ENCODE results near the gene CRTAC1.
A peak's percentile ranks its signal among the peaks of the same experiment; 100 is the strongest.

Gene CRTAC1, protein sequence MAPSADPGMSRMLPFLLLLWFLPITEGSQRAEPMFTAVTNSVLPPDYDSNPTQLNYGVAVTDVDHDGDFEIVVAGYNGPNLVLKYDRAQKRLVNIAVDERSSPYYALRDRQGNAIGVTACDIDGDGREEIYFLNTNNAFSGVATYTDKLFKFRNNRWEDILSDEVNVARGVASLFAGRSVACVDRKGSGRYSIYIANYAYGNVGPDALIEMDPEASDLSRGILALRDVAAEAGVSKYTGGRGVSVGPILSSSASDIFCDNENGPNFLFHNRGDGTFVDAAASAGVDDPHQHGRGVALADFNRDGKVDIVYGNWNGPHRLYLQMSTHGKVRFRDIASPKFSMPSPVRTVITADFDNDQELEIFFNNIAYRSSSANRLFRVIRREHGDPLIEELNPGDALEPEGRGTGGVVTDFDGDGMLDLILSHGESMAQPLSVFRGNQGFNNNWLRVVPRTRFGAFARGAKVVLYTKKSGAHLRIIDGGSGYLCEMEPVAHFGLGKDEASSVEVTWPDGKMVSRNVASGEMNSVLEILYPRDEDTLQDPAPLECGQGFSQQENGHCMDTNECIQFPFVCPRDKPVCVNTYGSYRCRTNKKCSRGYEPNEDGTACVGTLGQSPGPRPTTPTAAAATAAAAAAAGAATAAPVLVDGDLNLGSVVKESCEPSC

GRCh38 chr10:98030093-98030821 is at the start of gene CRTAC1:
Gene CRTAC1 (minus strand): TSS chr10:98030621. CDS start chr10:98030472, 149 bp downstream.
- DNase-seq (ENCODE audit: low spot score): peak; percentile 96

GRCh38 chr10:98078774-98079173 is 48.4 kb upstream of the CRTAC1 start:
- DNase-seq (ENCODE audit: low spot score): no peak

DNA sequence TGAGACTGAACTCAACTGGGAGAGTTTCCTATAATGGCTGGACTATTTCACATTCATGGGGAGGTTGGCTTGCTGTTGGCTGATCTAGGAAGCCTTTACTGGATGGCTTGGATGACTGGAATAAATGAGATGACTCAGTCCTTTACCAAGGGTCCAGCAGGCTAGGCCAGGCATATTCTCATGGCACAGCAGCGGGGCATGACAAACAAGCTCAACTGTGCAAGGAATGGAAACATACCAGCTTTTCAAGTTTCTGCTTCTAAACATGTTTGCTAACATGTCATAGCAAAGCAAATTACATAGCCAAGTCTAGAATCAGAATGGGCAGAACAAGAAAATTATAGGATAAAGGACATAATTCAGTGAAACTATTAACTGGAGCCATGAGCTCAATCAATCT is 46.8 kb upstream of the CRTAC1 start:
- DNase-seq (ENCODE audit: low spot score): no peak

DNA sequence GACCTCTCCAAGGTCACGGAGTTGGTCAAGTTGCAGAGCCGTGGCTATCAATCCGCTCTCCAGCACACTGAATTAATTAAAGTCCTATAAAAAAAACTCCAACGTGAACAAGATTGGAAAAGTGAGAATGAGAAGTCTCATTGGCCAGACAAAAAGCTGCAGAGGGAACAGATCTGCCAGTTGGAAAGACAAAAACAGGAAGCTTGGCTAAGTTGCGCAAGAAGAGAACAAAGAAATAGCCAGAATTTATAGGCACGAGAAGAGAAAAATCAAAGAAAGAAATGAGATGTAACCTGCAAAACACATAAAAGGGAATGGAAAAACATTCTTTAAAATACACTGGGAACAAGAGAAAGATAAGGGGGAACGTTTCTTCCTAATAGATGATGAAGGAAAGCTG is 45.7 kb upstream of the CRTAC1 start:
- no peak for DNase-seq (ENCODE audit: low spot score)

DNA sequence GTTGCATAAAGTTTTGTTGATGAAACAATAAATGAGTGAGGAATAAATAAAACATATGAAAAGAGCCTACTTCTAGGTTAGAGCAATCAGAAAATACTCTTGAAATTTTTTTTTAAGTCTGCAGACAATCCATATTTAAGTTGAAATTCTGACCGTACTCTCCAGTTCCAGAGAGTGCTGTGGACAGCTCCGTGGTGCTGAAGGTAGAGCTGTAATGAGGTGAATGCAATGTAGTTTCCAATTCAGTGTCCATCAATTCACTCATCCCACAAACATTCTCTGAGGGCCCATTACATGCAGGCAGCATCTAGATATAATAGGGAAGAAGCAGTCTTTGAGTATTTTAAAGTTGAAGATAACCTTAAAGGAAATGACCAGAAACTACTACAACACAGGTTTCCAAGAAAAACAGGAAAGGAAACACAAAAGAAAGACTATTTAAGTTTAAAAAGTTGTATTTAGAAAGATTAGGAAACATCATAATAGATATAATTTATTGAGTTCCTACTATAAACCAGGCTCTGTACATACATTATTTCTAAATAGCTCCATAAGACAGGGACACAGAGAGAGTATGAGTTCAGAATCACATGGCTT is 44.0 kb upstream of the CRTAC1 start:
- DNase-seq (ENCODE audit: low spot score): peak; percentile 62

GRCh38 chr10:98067165-98067564 is 36.7 kb upstream of the CRTAC1 start:
- peak; percentile 27 for DNase-seq (ENCODE audit: low spot score)

DNA sequence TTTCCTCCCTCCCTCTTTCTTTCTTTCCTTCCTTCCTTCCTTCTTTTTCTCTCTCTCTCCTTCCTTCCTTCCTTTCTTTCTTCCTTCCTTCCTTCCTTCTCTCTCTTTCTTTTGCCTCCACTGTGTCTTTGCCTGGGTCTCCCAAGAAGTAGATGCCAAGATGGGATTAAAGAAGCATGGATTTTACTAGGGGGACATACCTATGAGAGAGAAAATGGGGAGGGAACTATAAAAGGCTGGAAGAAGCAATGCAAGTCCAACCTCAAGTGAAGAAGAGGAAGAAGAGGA is 33.3 kb upstream of the CRTAC1 start:
- no peak for DNase-seq (ENCODE audit: low spot score)

- no peak for DNase-seq (ENCODE audit: low spot score)
Measured at GRCh38 chr10:98062424-98062823, 32.0 kb upstream of the CRTAC1 start.

DNA sequence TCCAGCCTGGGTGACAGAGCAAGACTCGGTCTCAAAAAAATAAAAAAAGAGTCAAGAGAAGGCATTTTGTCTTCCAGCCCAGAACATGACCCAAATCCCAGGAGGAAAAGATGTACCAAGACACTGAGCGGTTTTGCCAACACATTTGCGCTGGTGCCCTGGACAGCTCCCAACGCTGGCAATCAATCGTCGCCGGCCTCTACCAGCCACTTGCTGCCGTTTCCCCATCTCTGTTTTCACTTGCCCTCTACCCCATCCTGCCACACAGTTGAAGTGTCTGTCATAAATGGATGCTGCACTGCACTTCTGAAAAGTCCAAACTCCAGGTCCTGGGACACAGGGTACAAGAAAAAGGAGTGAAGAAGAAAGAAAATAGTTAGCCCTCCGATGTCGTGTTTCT is 29.7 kb upstream of the CRTAC1 start:
- DNase-seq (ENCODE audit: low spot score): no peak

DNA sequence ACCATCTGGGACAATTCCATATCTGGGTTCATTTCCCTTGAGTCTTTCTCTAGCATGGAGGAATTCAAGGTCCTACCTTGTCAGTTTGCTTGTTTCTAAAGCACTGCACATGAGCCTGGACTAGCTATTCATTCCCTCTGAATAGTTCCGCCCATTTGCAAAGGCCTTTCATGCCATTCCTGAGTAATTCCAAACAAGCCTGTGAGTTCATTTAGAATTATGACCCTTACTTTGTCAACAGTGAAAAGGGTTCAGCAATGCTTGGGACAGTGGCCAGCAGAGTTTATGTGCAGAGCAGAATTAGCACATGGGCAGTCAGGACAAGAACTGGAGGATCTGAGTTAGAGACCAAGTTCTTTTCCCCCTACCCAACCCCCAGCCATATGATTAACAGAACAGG is 27.9 kb upstream of the CRTAC1 start:
- DNase-seq (ENCODE audit: low spot score): no peak

DNA sequence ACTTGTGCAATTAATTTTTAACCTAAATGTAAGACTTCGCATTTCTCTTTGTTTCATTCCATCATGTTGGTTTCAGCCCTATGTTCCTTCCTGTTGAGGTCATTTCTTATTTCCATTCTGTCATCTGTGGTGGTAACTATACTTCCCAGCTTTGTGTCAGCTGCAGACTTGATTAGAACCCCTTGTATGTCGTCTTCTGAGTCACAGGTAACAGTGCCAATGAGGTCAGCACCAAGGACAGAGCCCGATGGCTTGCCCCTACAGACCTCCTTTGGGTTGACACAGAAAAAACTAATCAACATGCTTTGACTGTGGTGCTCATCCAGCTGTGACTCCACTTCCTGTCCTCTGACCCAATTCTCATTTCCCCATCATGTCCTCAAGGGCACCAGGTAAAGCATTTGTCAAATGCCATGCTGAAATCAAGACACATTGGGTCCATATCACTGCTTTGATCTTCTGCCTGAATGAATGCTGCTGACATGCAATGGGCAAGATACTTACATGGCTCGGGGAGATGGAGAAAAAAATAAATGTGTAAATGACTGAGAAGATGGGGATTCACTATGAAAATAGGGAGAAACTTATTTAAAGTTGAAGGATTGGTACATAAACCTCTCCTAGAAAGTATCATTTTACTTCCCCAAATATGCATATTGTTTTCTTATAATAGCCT is 25.6 kb upstream of the CRTAC1 start:
- DNase-seq (ENCODE audit: low spot score): peak; percentile 78

GRCh38 chr10:98047009-98047741 is 16.8 kb upstream of the CRTAC1 start:
- no peak for DNase-seq (ENCODE audit: low spot score)

- peak; percentile 84 for DNase-seq (ENCODE audit: low spot score)
Measured at GRCh38 chr10:98045785-98046389, 15.5 kb upstream of the CRTAC1 start.

DNA sequence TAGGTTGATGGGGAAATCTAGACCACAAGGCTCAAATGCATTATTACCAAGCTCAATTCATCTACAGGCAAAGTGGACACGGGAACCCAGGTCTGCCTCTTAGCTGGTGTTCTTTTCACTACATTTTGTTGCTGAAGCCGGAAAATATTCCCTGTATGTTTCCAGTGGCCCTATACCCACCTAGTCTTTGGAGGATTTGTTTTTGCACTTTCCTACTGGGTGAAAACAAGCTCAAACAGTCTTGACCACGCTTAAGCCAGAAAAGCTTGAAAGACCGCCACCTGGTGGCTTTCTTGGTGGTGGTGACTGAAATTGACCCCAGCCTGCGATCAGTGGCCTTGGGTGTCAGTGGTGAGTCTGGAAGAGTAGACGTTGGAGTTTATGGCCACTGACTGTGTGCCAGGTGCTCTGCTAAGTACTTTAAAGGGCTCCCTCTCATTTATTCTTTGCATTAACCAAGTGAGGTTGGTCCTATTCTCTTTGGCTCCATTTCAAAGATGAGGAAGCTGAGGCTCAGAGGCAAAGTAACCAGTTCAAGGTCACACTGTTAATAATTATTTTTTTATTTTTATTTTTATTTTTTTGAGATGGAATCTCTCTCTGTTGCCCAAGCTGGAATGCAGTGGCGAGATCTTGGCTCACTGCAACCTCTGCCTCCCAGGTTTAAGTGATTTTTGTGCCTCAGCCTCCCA is 11.1 kb upstream of the CRTAC1 start:
- peak; percentile 74 for DNase-seq (ENCODE audit: low spot score)

DNA sequence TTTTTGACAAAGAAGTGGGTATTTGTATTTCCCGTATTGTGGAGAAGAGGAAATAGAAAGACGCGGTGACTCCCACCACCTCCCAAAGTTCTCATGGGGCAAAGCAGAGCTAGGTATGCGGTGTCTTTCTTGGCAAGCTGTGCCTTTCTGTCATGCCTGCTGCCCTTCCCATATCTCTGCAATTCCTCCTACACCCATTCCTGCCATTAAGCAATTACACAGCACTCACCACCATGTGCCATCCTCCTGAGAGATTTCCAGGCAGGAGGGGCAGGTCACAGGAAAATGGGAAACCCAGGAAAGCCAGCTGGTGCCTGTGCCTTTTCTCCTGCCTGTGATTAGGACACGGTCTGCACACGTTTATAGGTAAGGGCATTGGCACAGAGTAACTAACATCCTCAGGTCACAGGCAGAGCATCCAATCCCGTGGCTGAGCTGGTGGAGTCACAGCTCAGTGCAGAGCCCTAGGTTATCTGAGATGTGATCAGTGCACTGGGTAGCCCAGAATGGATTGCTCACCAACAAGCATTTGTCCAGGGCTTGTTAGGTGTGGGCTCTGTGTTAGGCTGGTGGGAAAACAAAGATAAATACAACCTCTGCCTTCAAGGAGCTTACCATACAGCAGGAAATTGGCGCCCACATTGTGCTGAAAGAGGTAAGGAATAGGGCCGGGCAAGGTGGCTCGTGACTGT is 9.4 kb upstream of the CRTAC1 start:
- no peak for DNase-seq (ENCODE audit: low spot score)

DNA sequence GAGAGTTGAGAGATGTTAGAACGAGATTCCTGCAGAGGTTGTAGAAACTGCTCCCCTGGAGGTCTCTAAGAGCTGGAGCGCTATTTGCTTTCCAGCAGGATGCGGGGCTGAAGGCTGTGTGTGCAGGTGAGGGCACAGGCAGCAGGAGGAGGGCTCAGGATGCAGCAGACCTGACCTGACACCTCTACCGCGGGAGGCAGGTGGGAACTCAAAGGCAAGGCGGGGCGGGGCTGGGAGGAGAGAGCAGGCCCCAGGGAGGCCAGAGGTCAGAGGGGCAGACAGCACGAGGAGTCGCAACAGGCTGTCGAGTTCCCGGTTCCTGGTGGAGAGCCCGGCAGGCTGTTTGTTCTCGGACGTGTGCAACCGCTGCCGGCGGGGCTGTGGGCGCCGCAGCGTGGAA is 7.9 kb upstream of the CRTAC1 start:
- DNase-seq (ENCODE audit: low spot score): peak; percentile 53

DNA sequence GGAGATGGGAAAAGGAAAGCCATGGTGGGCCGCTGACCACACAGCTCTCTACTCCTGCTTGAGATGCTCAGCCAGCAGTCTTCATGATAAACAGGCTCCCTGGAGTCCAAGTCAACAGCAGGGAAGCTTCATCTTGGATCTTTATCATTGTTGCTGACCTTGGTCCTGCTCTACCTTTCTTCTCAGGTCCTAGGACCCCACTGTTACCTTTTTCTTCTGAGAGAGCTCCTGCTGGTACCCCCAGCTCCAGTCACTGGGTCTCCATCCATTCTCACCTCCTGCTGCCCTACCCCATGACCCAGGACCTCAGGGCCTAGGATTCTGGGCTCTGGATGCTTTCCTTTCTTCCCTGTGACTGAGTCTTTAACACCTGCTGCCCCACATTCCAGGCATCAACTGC is 5.2 kb upstream of the CRTAC1 start:
- no peak for DNase-seq (ENCODE audit: low spot score)

DNA sequence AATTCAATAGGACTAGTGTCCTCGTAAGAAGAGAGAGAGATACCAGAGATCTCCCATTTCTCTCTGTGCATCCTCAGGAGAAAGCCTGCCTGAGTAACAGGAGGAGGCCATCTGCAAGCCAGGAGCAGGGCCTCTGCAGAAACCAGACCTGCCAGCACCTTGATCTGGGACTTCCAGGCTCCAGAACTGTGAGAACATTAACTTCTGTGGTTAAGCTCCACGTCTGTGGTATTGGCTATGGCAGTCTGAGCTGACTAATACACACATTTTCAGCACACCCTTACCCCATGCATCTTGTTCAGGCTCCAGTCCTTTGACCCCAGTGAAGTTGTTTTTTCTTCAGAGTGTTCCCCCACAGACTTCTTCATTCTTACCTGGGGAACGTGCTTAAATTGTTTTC is 3.1 kb upstream of the CRTAC1 start:
- DNase-seq (ENCODE audit: low spot score): no peak

- DNase-seq (ENCODE audit: low spot score): no peak
Measured at GRCh38 chr10:98031440-98031839, 1.0 kb upstream of the CRTAC1 start.

GRCh38 chr10:98030991-98031431 is 590 bp upstream of the CRTAC1 start:
- DNase-seq (ENCODE audit: low spot score): peak; percentile 60

Data from iPS-NIHi11 (cell line).